ENCODE results near the gene COMMD3. TPM values are rescaled to one million over a fixed set of nuclear protein-coding genes. Genes with fewer than 3 reads are reported as not detected.
"Not testable (repeated sequence)": the region's sequence is repeated elsewhere in the genome, so short reads cannot be mapped to it uniquely, and the experiment has no call there.

COMMD3 gene
- polyA plus RNA-seq (ENCODE audit: insufficient read length) = 59.1 TPM

GRCh38 chr10:22316286-22317075, at the start of gene COMMD3:
COMMD3 (plus strand) TSS chr10:22316388; CDS start chr10:22316418, 30 bp downstream.
- DNase-seq (ENCODE audit: low read depth) = peak; percentile 86

- DNase-seq (ENCODE audit: low read depth) = no peak
Observed at GRCh38 chr10:22268503-22268902, 47.7 kb upstream of the COMMD3 start.

GRCh38 chr10:22271786-22272185, 44.4 kb upstream of the COMMD3 start:
- no peak for DNase-seq (ENCODE audit: low read depth)

GRCh38 chr10:22278441-22278782, 37.8 kb upstream of the COMMD3 start:
- DNase-seq (ENCODE audit: low read depth) = no peak

- DNase-seq (ENCODE audit: low read depth) = no peak
Observed at GRCh38 chr10:22280078-22280477, 36.1 kb upstream of the COMMD3 start.

GRCh38 chr10:22285130-22285529, 31.1 kb upstream of the COMMD3 start:
- no peak for DNase-seq (ENCODE audit: low read depth)

- no peak for DNase-seq (ENCODE audit: low read depth)
Observed at GRCh38 chr10:22293747-22294404, 22.3 kb upstream of the COMMD3 start.

- DNase-seq (ENCODE audit: low read depth) = no peak
Observed at GRCh38 chr10:22294694-22295093, 21.5 kb upstream of the COMMD3 start.

- DNase-seq (ENCODE audit: low read depth) = no peak
Observed at GRCh38 chr10:22301193-22301592, 15.0 kb upstream of the COMMD3 start.

- DNase-seq (ENCODE audit: low read depth) = no peak
Observed at GRCh38 chr10:22303461-22303860, 12.7 kb upstream of the COMMD3 start.

- no peak for DNase-seq (ENCODE audit: low read depth)
Observed at GRCh38 chr10:22305721-22306120, 10.5 kb upstream of the COMMD3 start.

- DNase-seq (ENCODE audit: low read depth) = no peak
Observed at GRCh38 chr10:22308390-22308789, 7.8 kb upstream of the COMMD3 start.

- DNase-seq (ENCODE audit: low read depth) = no peak
Observed at GRCh38 chr10:22309180-22310000, 6.8 kb upstream of the COMMD3 start.

GRCh38 chr10:22310012-22310411, 6.2 kb upstream of the COMMD3 start:
- DNase-seq (ENCODE audit: low read depth) = not testable (repeated sequence)

GRCh38 chr10:22310928-22311327, 5.3 kb upstream of the COMMD3 start:
- DNase-seq (ENCODE audit: low read depth) = no peak

GRCh38 chr10:22314852-22315251, 1.3 kb upstream of the COMMD3 start:
- no peak for DNase-seq (ENCODE audit: low read depth)

GRCh38 chr10:22315455-22316285, 518 bp upstream of the COMMD3 start:
- DNase-seq (ENCODE audit: low read depth) = no peak

GRCh38 chr10:22317076-22317370, 835 bp downstream of the COMMD3 start:
- DNase-seq (ENCODE audit: low read depth) = no peak

- DNase-seq (ENCODE audit: low read depth) = no peak
Observed at GRCh38 chr10:22317771-22318565, 1.8 kb downstream of the COMMD3 start.

GRCh38 chr10:22318772-22319171, 2.6 kb downstream of the COMMD3 start:
- DNase-seq (ENCODE audit: low read depth) = no peak

- no peak for DNase-seq (ENCODE audit: low read depth)
Observed at GRCh38 chr10:22319547-22319979, 3.4 kb downstream of the COMMD3 start.

Data from forelimb muscle (tissue), 1 donor.